ENCODE results near the gene SIAH2.

GRCh38 chr3:150789451-150789850 is 26.5 kb upstream of the SIAH2 start:
- TF ChIP-seq HDGF (IDR thresholded peaks at IDR 0.05; ENCODE audit: borderline replicate concordance) (no peak), FOXA1 (IDR thresholded peaks at IDR 0.05) (no peak), FOXK2 (IDR thresholded peaks at IDR 0.05) (no peak), ZNF384 (IDR thresholded peaks at IDR 0.05) (no peak), CTBP1 (IDR thresholded peaks at IDR 0.05; ENCODE audit: borderline replicate concordance) (no peak)
